Fibroblast of the aortic adventitia (primary cell): ENCODE results near the gene DNAAF5. TPM values are rescaled to one million over a fixed set of nuclear protein-coding genes. Genes with fewer than 3 reads are reported as not detected.
A peak's percentile ranks its signal among the peaks of the same experiment; 100 is the strongest.

ENCODE experiments used
- DNase-seq: peaks from one replicate; pipeline ENCODE4 v3.0.0-alpha.2; 2010; ENCODE audit warnings: low read depth
- H3K4me3 ChIP-seq: 2 replicates; pipeline ENCODE4 v1.5.1; 2011; ENCODE audit warnings: low read depth, mild to moderate bottlenecking, control low read depth, low read length, moderate library complexity
- total RNA-seq: library from RNA; depleted of rRNA; stranded (reverse); fragments of >200 nt; gene quantifications from 2 replicates; pipeline ENCODE4 v1.2.3, GENCODE V29; 2012; ENCODE audit warnings: low replicate concordance
- TF ChIP-seq, protein P1 (sequence below): IDR thresholded peaks from 2 replicates; pipeline ENCODE4 v1.5.1; 2011; ENCODE audit warnings: mild to moderate bottlenecking, low read length, control low read depth, inconsistent platforms; ENCODE audit not compliant: insufficient read depth

Gene DNAAF5
- total RNA-seq, 1 donor = 22.0 TPM

DNA sequence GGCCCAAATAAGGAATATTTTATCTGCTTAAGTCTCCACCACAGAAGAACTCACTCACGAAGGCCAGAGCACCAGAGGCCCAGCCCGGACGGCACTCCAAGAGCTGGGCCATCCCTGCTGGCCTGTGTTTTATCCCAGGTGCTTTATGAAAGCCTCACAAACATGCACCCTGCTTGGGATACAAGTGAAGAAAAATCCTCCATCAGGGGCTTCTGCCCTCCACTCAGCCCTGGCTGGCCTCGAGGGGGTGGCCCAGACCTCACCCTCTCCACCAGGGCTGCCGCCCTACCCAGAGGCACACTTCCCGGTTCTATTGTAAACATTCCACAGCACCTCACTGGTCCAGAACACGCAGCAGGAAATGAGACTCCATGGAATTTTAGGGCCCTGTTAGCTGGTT is 19.8 kb upstream of the DNAAF5 start:
- TF ChIP-seq, protein P1, sequence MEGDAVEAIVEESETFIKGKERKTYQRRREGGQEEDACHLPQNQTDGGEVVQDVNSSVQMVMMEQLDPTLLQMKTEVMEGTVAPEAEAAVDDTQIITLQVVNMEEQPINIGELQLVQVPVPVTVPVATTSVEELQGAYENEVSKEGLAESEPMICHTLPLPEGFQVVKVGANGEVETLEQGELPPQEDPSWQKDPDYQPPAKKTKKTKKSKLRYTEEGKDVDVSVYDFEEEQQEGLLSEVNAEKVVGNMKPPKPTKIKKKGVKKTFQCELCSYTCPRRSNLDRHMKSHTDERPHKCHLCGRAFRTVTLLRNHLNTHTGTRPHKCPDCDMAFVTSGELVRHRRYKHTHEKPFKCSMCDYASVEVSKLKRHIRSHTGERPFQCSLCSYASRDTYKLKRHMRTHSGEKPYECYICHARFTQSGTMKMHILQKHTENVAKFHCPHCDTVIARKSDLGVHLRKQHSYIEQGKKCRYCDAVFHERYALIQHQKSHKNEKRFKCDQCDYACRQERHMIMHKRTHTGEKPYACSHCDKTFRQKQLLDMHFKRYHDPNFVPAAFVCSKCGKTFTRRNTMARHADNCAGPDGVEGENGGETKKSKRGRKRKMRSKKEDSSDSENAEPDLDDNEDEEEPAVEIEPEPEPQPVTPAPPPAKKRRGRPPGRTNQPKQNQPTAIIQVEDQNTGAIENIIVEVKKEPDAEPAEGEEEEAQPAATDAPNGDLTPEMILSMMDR = no peak
- no peak for DNase-seq
- H3K4me3 ChIP-seq = no peak overlapping the region

DNA sequence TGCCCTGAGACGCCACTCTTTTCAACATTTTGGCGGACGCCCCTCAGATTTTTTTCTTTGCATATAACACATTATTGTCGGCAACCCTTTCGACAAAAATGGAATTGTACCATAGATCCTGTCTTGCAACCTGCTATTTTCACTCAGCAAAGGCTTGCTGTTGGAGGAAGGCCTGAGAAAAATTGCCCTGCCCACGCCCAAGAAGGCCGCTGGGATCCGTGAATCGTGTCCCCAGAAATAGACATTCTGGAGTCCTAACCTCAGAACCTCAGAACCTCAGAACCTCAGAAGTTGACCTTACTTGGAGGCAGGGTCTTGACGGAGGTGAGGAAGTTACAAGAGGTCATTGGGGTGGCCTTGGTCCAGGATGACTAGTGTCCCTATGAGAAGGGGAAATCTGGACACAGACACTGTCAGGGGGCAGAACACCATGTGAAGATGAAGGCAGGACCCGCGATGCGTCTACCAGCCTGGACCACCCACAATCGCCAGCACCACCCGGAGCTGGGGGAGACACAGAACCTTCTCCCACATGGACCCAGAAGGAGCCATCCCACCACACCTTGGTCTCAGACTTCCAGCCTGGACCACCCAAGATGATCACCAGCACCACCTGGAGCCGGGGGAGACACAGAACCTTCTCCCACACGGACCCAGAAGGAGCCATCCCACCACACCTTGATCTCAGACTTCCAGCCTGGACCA is 19.1 kb upstream of the DNAAF5 start:
- H3K4me3 ChIP-seq = no peak overlapping the region
- DNase-seq = no peak
- TF ChIP-seq, protein P1 = no peak

DNA sequence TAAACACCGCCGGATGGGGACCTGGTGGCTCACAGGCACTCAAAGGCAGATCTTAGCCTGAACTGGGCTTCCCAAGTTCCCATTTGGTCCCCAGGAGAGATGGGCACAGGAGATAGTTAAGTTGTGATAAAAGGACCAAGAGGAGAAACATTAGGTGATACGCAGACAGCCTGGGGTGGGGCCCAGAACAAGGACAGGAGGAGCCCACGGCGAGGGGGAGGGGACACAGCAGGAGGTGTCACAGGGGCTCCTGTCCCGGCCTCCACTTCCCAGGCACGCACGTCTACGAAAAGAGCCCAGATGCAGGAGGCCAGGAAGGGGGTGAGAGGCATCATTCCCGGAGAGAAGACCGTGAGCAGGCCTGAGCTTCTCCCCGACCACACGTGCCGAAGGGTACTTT is 16.3 kb upstream of the DNAAF5 start:
- DNase-seq = no peak
- H3K4me3 ChIP-seq = no peak overlapping the region
- TF ChIP-seq, protein P1 = no peak

DNA sequence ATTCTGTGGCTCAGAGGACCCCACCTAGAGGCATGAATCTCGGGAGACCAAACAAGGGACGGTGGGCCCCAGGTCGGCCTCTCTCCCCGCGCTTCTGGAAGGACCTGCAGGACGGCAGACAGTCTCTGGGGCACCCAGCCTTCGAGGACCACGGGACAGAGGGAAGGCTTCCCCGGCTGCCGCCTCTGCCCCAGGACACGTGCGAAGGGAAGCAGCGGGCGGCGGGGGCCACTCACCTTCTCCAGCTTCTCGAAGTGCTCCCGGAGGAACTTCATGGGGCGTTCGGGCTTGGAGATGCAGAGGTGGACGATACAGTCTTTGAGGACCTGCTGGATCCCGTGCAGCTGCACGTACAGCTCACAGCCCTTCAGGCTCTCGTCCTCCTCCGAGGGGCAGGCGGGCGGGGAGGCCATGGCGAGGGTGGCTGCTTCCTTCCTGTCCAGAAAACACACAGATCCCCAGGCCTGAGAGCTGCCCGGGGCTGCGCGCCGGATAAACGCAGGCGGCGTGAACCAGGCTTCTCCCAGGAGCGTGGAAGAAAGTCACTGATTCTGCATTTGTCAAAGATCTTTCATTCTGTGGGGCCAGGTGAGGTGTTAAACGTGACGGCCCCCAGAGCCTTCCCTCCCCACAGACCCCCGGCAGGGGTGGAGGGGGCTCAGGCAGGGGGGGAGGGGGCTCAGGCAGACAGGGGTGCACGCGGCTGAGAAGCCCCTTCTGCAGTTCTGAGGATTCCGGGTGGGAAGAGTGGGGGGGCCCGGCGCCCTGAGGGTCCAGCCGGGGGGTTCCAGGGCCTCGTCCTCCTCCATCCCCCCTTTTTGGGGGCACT is 15.2 kb upstream of the DNAAF5 start:
- no peak for DNase-seq
- TF ChIP-seq, protein P1 = no peak
- no peak overlapping the region for H3K4me3 ChIP-seq

DNA sequence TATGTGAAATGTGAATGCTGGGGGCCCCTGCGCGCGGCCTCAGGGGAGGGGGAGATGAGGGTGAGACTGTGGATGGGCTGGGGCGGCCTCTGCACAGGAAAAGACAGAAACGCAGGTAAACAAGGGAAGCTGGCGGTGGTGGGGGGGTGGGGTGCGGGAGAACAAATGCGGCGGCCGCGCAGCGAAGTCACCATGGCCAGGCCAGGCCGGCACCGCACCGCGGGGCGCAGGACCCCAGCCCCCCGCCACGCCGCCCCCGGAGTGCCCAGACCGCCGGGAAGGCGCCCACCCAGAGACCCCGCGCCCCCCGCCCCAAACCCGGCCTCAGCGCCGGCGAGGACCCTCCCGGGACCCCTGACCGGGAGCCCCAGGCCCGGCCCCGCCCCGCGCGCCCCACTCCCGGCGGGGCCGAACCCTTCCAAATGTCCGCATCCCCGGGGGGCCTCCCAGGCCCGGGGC is 14.5 kb upstream of the DNAAF5 start:
- H3K4me3 ChIP-seq = peak overlapping the region; percentile 44
- TF ChIP-seq, protein P1 = no peak
- DNase-seq = no peak

DNA sequence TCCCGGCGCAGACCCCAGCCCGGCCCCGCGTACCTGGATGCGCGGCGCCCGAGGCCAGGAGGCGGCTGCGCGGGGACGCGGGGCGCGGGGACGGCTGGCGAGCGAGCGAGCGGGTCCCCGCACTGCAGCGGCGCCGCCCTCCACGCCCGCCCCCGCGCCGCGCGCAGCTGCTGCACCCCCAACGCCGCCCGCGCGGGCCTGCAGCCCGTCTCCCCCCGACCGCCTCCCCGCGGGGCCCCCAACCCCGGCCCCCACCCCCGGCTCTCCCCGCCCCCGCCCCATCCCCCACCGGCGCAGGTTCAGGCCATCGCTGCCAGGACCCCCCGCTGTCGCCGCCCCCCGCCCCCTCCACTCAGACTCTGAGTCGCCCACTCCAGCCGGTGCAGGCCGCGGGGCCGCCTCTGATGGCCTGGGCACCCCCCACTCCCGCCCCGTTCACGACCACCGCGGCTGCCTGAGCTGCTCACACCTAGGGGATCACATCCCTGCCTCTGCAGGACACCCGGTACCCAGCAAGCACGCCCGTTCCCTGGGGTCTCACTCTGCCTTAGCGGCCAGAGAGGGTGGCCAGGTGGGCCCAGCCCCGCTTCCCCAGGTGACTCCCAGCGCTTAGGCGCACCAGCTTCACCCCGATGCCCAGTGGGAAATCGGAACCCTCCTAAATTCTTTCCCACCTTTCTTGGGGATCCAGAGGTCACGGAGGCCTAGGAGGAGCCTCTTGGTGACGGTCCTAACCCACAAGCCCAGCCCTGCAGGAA is 13.9 kb upstream of the DNAAF5 start:
- peak overlapping the region; percentile 44 for H3K4me3 ChIP-seq
- DNase-seq = no peak
- TF ChIP-seq, protein P1 = no peak
